ENCODE measurements around the gene ASIC3. TPM values are rescaled to one million over a fixed set of nuclear protein-coding genes. Genes with fewer than 3 reads are reported as not detected.
A peak's percentile ranks its signal among the peaks of the same experiment; 100 is the strongest.

The ASIC3 gene
- total and polyA plus RNA-seq, 3 experiments from 2014 or later = 2.6 to 3.6 TPM; not detected in 1

- peak overlapping the region in 7 of 8 donors; percentile 66 to 96 (median 90) for H3K27ac Mint-ChIP-seq
- Histone ChIP-seq H3K36me3 (ENCODE audit: insufficient read depth, low read length) (no peaks in the 10 kb centered on the region), H3K9me3 (ENCODE audit: low read length) (no peaks in the 10 kb centered on the region), H3K27me3 (ENCODE audit: insufficient read depth, low read length, poor library complexity, severe bottlenecking) (no peaks in the 10 kb centered on the region), H3K27ac (ENCODE audit: low read depth, low read length) (no peak overlapping the region), H3K4me1 (ENCODE audit: insufficient read depth, low read length) (peaks cover 54% of the 10 kb centered on the region), H3K4me3 (ENCODE audit: low read length) (peak overlapping the region; percentile 67)
- ChIA-PET POLR2A (interaction anchor here (0.5 to 3.9 kb wide), 6 partner anchors 10 to 62 kb away, joined by 3 to 17 read pairs (median 5); partner anchors contain the start of genes ABCB8 and FASTK), CTCF (interaction anchor here (0.6 to 7.6 kb wide), 31 partner anchors 8 to 224 kb away, joined by 3 to 44 read pairs (median 5); partner anchors contain the start of genes ABCB8, CDK5 and NOS3)
- peak overlapping the region; percentile 80 to 93 (median 85) for H3K4me3 Mint-ChIP-seq
- DNase-seq = peak in 4 of 5 donors; percentile 26 to 67 (median 60)
- H3K27me3 Mint-ChIP-seq = peaks cover 15 to 25% of the 10 kb centered on the region in 2 donors
- H3K4me1 Mint-ChIP-seq = peaks cover 39 to 57% (median 46%) of the 10 kb centered on the region in 3 donors
- peaks cover 0 to 2% (median 0%) of the 10 kb centered on the region in 3 donors for H3K36me3 Mint-ChIP-seq
- peaks cover 0 to 1% (median 0%) of the 10 kb centered on the region in 5 donors for H3K9me3 Mint-ChIP-seq
These were observed 29.8 kb upstream of the ASIC3 start for GRCh38 chr7:151018421-151019129.

DNA sequence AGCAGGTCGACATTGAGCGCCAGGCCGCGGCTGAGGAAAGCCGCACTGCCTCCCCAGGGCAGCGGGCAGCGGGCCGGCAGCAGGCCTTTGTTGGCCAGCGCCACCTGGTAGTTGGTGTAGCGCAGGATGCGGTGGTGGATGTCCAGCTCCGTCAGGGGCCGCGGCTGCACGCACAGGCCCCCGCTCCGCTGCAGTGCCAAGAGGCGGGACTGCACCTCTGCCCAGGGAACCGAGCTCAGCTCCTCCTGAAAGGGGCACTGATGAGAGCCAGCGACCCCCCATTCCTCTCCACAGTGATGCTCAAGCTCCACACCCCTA lies 29.2 kb upstream of the ASIC3 start:
- peaks cover 35 to 52% (median 41%) of the 10 kb centered on the region in 3 donors for H3K4me1 Mint-ChIP-seq
- no peak overlapping the region for H3K27ac ChIP-seq (ENCODE audit: low read depth, low read length)
- peaks cover 0 to 1% (median 0%) of the 10 kb centered on the region in 5 donors for H3K9me3 Mint-ChIP-seq
- no peak overlapping the region for H3K4me3 ChIP-seq (ENCODE audit: low read length)
- H3K4me3 Mint-ChIP-seq = peak overlapping the region; percentile 58 to 87 (median 68)
- peaks cover 0 to 2% (median 0%) of the 10 kb centered on the region in 3 donors for H3K36me3 Mint-ChIP-seq
- ChIA-PET CTCF (interaction anchor here (0.7 to 7.6 kb wide), 16 partner anchors 10 to 120 kb away, joined by 3 to 44 read pairs (median 9); partner anchors contain the start of genes ABCB8, CDK5 and NOS3), POLR2A (interaction anchor here (0.6 to 3.9 kb wide), 3 partner anchors 9 to 32 kb away, joined by 6 to 17 read pairs (median 13); partner anchors contain the start of gene ABCB8)
- DNase-seq = no peak
- no peaks in the 10 kb centered on the region for H3K36me3 ChIP-seq (ENCODE audit: insufficient read depth, low read length)
- H3K27me3 ChIP-seq (ENCODE audit: insufficient read depth, low read length, poor library complexity, severe bottlenecking) = no peaks in the 10 kb centered on the region
- H3K4me1 ChIP-seq (ENCODE audit: insufficient read depth, low read length) = peaks cover 51% of the 10 kb centered on the region
- no peaks in the 10 kb centered on the region for H3K9me3 ChIP-seq (ENCODE audit: low read length)
- H3K27ac Mint-ChIP-seq = peak overlapping the region in 4 of 8 donors; percentile 11 to 89 (median 51)
- peaks cover 11 to 25% of the 10 kb centered on the region in 2 donors for H3K27me3 Mint-ChIP-seq

GRCh38 chr7:151020231-151020630 lies 28.1 kb upstream of the ASIC3 start:
- peaks cover 8 to 25% of the 10 kb centered on the region in 2 donors for H3K27me3 Mint-ChIP-seq
- POLR2A ChIA-PET = interaction anchor here (3.9 kb wide), 1 partner anchor 12 kb away, joined by 17 read pairs; no protein-coding TSS in a partner anchor
- CTCF ChIA-PET = interaction anchor here (2.0 to 7.6 kb wide), 6 partner anchors 9 to 92 kb away, joined by 6 to 44 read pairs (median 37); partner anchors contain the start of genes ABCB8, CDK5 and NOS3
- H3K36me3 Mint-ChIP-seq = no peaks in the 10 kb centered on the region
- Histone ChIP-seq H3K4me3 (ENCODE audit: low read length) (no peak overlapping the region), H3K27ac (ENCODE audit: low read depth, low read length) (peak overlapping the region; percentile 9), H3K9me3 (ENCODE audit: low read length) (no peaks in the 10 kb centered on the region), H3K4me1 (ENCODE audit: insufficient read depth, low read length) (peaks cover 39% of the 10 kb centered on the region), H3K36me3 (ENCODE audit: insufficient read depth, low read length) (no peaks in the 10 kb centered on the region), H3K27me3 (ENCODE audit: insufficient read depth, low read length, poor library complexity, severe bottlenecking) (no peaks in the 10 kb centered on the region)
- no peak for DNase-seq
- peak overlapping the region in 2 of 8 donors; percentile 41 to 83 for H3K27ac Mint-ChIP-seq
- H3K4me1 Mint-ChIP-seq = peaks cover 25 to 41% (median 30%) of the 10 kb centered on the region in 3 donors
- H3K4me3 Mint-ChIP-seq = peak overlapping the region in 1 of 7 donors; percentile 81
- H3K9me3 Mint-ChIP-seq = peaks cover 0 to 1% (median 0%) of the 10 kb centered on the region in 5 donors

DNA sequence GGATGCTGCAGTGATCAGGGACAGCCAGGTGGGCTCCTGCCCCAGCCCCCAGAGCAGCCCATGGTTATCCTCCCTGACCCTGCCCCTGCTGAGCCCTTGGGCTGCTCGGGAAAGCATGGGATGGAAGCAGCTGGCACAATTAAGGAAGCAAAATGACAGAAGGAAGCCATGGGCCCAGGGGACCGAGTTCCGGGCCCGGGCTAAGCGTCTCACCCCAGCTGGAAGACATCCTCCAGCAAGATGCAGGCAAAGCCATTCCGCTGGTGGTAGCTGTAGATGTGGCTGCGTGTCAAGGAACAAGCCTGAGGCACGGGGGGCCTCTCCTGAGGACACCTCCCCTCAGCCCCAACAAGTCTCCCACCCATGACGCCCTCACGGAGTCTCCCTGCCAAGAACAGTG lies 25.1 kb upstream of the ASIC3 start:
- ChIA-PET CTCF (interaction anchor here (1.4 kb wide), 1 partner anchor 103 kb away, joined by 3 read pairs; no protein-coding TSS in a partner anchor), POLR2A (no interaction called here)
- Histone ChIP-seq H3K36me3 (ENCODE audit: insufficient read depth, low read length) (no peaks in the 10 kb centered on the region), H3K27me3 (ENCODE audit: insufficient read depth, low read length, poor library complexity, severe bottlenecking) (no peaks in the 10 kb centered on the region), H3K4me1 (ENCODE audit: insufficient read depth, low read length) (peaks cover 18% of the 10 kb centered on the region), H3K9me3 (ENCODE audit: low read length) (no peaks in the 10 kb centered on the region), H3K27ac (ENCODE audit: low read depth, low read length) (no peak overlapping the region), H3K4me3 (ENCODE audit: low read length) (no peak overlapping the region)
- Mint-ChIP-seq H3K4me1 (peaks cover 15 to 25% (median 22%) of the 10 kb centered on the region in 3 donors), H3K9me3 (no peaks in the 10 kb centered on the region), H3K36me3 (peaks cover 0 to 2% (median 0%) of the 10 kb centered on the region in 3 donors), H3K27ac (peak overlapping the region in 2 of 8 donors; percentile 72 to 83), H3K4me3 (no peak overlapping the region), H3K27me3 (peaks cover 6 to 24% of the 10 kb centered on the region in 2 donors)
- DNase-seq = no peak

DNA sequence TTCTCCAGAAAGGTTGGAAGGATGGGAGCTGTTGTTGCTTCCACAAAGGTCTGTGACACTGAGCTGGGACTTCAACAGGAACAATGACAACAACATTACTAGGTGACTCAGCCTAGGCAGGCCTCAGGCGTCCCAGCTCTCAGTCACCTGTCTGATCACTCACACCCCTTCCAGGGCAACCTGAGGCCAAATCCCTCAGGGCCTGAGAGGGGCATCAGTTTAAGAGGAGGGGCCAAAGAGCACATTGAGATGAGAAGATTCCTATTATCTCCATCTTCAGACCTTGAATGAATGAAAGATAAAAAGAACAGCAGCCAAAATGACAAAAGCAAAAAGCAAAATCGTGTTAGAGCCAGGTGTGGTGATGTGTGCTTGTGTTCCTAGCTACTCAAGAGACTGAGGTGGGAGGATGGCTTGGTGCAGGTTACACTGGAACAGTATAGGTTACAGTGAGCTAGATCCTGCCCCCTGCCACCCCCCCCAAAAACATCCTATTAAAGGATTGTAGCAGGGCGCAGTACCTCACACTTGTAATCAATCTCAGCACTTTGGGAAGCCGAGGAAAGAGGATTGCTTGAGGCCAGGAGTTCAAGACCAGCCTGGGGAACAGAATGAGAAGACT lies 23.8 kb upstream of the ASIC3 start, which contains the start of gene ATG9B:
Gene ATG9B (minus strand): TSS at position 60 of the 622 bp plus-strand sequence. CDS start 71 bp downstream, outside the sequence.
- H3K4me1 ChIP-seq (ENCODE audit: insufficient read depth, low read length) = peaks cover 18% of the 10 kb centered on the region
- ChIA-PET CTCF (interaction anchor here (0.7 to 1.5 kb wide), 3 partner anchors 16 to 127 kb away, joined by 3 to 4 read pairs (median 3); no protein-coding TSS in a partner anchor), POLR2A (no interaction called here)
- H3K4me3 ChIP-seq (ENCODE audit: low read length) = no peak within 1 kb of the TSS
- H3K36me3 ChIP-seq (ENCODE audit: insufficient read depth, low read length) = no peaks in the 10 kb centered on the region
- H3K27me3 ChIP-seq (ENCODE audit: insufficient read depth, low read length, poor library complexity, severe bottlenecking) = no peaks in the 10 kb centered on the region
- Mint-ChIP-seq H3K27ac (peak within 1 kb of the TSS in 6 of 8 donors; percentile 18 to 71 (median 46)), H3K36me3 (peaks cover 0 to 9% (median 3%) of the 10 kb centered on the region in 3 donors), H3K27me3 (peaks cover 6 to 17% of the 10 kb centered on the region in 2 donors), H3K9me3 (no peaks in the 10 kb centered on the region), H3K4me3 (peak within 1 kb of the TSS in 2 of 7 donors; percentile 23 to 69), H3K4me1 (peaks cover 14 to 25% (median 22%) of the 10 kb centered on the region in 3 donors)
- DNase-seq = no peak
- H3K9me3 ChIP-seq (ENCODE audit: low read length) = no peaks in the 10 kb centered on the region
- H3K27ac ChIP-seq (ENCODE audit: low read depth, low read length) = no peak within 1 kb of the TSS

GRCh38 chr7:151025924-151026671 lies 22.2 kb upstream of the ASIC3 start:
- peak overlapping the region; percentile 14 for H3K27ac ChIP-seq (ENCODE audit: low read depth, low read length)
- H3K36me3 ChIP-seq (ENCODE audit: insufficient read depth, low read length) = no peaks in the 10 kb centered on the region
- H3K4me3 ChIP-seq (ENCODE audit: low read length) = no peak overlapping the region
- Mint-ChIP-seq H3K36me3 (peaks cover 0 to 11% (median 3%) of the 10 kb centered on the region in 3 donors), H3K27me3 (peaks cover 2 to 5% of the 10 kb centered on the region in 2 donors), H3K4me1 (peaks cover 18 to 29% (median 28%) of the 10 kb centered on the region in 3 donors), H3K4me3 (peak overlapping the region in 2 of 7 donors; percentile 49 to 87), H3K27ac (peak overlapping the region in 6 of 8 donors; percentile 90 to 100 (median 99)), H3K9me3 (no peaks in the 10 kb centered on the region)
- CTCF ChIA-PET = interaction anchor here (0.8 to 1.3 kb wide), 2 partner anchors 8 to 63 kb away, joined by 3 to 8 read pairs; no protein-coding TSS in a partner anchor
- H3K4me1 ChIP-seq (ENCODE audit: insufficient read depth, low read length) = peaks cover 20% of the 10 kb centered on the region
- POLR2A ChIA-PET = no interaction called here
- DNase-seq = no peak
- H3K9me3 ChIP-seq (ENCODE audit: low read length) = no peaks in the 10 kb centered on the region
- H3K27me3 ChIP-seq (ENCODE audit: insufficient read depth, low read length, poor library complexity, severe bottlenecking) = no peaks in the 10 kb centered on the region

Data from CD8-positive, alpha-beta memory T cell (primary cell).